ENCODE results near the gene PSMD1. TPM values are rescaled to one million over a fixed set of nuclear protein-coding genes. Genes with fewer than 3 reads are reported as not detected.
A peak's percentile ranks its signal among the peaks of the same experiment; 100 is the strongest.

PSMD1 gene
- total and polyA plus RNA-seq, 2 experiments from 2014 or later: 148 to 177 TPM

DNA sequence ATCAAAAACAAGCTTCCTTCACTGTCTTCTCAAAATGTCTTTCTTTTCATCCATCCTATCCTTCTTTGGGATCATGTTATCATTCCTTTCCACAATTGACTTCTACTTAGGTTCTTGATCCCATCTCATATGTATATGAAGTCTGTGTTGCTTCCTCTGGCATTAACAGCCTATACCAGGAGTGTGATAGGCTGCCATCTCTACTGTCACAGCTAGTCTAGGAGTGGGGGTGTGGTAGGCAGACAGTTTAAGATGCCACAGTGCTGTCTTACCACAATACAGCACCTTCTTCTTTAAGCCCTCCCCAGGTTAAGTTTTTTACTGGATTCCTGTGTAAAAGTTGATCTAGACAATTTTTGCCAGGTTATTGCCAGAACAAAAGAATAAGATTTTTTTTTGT is 71.9 kb downstream of the PSMD1 start:
- H3K27ac Mint-ChIP-seq: no peak overlapping the region

DNA sequence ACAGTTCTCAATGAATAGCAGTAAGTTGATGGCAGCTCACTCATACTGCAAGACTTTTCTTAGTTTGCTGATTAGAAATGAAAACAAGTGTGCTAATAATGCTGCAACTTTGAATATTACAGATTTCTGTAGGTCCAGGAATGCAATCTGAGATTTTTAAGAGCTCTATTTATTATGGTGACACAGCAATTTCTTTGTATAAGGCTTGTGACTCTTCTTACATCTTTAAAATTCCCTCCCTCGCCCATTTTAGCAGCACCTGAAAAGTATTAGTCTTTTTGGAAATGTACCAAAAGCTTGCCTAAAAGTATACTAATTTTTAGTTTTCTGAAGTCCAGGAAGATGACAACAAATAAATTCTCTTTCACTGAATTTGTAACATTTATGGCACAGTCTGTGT is 72.5 kb downstream of the PSMD1 start:
- Histone ChIP-seq H3K27me3 (ENCODE audit: insufficient read depth) (no peaks in the 10 kb centered on the region), H3K36me3 (ENCODE audit: insufficient read depth) (no peaks in the 10 kb centered on the region), H2AFZ (no peak overlapping the region), H3K4me1 (ENCODE audit: insufficient read depth) (peaks cover 47% of the 10 kb centered on the region), H3K4me2 (no peak overlapping the region), H3F3A (replicated peaks; ENCODE audit: low read depth) (no peaks in the 10 kb centered on the region), H3K4me3 (no peak overlapping the region), H3K9me2 (ENCODE audit: insufficient read depth) (no peaks in the 10 kb centered on the region), H3K79me2 (replicated peaks; ENCODE audit: insufficient read depth) (peaks cover 35% of the 10 kb centered on the region), H3K27ac (ENCODE audit: low read depth) (no peak overlapping the region), H4K20me1 (replicated peaks; ENCODE audit: insufficient read depth) (no peaks in the 10 kb centered on the region; the same call in 1 of the 2 replicates)
- Mint-ChIP-seq H3K4me3 (no peak overlapping the region), H3K9me3 (no peaks in the 10 kb centered on the region), H3K27ac (0 out of 2 replicates have a peak overlapping the region, but pooled peaks have one; percentile 58), H3K36me3 (ENCODE audit: low read depth) (no peaks in the 10 kb centered on the region), H3K4me1 (peaks cover 32% of the 10 kb centered on the region), H3K27me3 (ENCODE audit: insufficient read depth, low read depth, poor library complexity) (no peaks in the 10 kb centered on the region)
- no peak for DNase-seq (ENCODE audit: low spot score)
- no peak for ATAC-seq
- TF ChIP-seq, protein P1, sequence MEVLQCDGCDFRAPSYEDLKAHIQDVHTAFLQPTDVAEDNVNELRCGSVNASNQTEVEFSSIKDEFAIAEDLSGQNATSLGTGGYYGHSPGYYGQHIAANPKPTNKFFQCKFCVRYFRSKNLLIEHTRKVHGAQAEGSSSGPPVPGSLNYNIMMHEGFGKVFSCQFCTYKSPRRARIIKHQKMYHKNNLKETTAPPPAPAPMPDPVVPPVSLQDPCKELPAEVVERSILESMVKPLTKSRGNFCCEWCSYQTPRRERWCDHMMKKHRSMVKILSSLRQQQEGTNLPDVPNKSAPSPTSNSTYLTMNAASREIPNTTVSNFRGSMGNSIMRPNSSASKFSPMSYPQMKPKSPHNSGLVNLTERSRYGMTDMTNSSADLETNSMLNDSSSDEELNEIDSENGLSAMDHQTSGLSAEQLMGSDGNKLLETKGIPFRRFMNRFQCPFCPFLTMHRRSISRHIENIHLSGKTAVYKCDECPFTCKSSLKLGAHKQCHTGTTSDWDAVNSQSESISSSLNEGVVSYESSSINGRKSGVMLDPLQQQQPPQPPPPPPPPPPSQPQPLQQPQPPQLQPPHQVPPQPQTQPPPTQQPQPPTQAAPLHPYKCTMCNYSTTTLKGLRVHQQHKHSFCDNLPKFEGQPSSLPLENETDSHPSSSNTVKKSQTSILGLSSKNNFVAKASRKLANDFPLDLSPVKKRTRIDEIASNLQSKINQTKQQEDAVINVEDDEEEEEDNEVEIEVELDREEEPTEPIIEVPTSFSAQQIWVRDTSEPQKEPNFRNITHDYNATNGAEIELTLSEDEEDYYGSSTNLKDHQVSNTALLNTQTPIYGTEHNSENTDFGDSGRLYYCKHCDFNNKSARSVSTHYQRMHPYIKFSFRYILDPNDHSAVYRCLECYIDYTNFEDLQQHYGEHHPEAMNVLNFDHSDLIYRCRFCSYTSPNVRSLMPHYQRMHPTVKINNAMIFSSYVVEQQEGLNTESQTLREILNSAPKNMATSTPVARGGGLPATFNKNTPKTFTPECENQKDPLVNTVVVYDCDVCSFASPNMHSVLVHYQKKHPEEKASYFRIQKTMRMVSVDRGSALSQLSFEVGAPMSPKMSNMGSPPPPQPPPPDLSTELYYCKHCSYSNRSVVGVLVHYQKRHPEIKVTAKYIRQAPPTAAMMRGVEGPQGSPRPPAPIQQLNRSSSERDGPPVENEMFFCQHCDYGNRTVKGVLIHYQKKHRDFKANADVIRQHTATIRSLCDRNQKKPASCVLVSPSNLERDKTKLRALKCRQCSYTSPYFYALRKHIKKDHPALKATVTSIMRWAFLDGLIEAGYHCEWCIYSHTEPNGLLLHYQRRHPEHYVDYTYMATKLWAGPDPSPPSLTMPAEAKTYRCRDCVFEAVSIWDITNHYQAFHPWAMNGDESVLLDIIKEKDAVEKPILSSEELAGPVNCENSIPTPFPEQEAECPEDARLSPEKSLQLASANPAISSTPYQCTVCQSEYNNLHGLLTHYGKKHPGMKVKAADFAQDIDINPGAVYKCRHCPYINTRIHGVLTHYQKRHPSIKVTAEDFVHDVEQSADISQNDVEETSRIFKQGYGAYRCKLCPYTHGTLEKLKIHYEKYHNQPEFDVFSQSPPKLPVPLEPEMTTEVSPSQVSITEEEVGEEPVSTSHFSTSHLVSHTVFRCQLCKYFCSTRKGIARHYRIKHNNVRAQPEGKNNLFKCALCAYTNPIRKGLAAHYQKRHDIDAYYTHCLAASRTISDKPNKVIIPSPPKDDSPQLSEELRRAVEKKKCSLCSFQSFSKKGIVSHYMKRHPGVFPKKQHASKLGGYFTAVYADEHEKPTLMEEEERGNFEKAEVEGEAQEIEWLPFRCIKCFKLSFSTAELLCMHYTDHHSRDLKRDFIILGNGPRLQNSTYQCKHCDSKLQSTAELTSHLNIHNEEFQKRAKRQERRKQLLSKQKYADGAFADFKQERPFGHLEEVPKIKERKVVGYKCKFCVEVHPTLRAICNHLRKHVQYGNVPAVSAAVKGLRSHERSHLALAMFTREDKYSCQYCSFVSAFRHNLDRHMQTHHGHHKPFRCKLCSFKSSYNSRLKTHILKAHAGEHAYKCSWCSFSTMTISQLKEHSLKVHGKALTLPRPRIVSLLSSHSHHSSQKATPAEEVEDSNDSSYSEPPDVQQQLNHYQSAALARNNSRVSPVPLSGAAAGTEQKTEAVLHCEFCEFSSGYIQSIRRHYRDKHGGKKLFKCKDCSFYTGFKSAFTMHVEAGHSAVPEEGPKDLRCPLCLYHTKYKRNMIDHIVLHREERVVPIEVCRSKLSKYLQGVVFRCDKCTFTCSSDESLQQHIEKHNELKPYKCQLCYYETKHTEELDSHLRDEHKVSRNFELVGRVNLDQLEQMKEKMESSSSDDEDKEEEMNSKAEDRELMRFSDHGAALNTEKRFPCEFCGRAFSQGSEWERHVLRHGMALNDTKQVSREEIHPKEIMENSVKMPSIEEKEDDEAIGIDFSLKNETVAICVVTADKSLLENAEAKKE (CRISPR knock-in tag; IDR thresholded peaks at IDR 0.05): no peak
- TF ChIP-seq EZH2 (IDR thresholded peaks at IDR 0.05; ENCODE audit: low read depth, unreplicated experiment): no peak
- no peak for TF ChIP-seq NANOG (IDR thresholded peaks at IDR 0.05; ENCODE audit: borderline replicate concordance)
- no peak for TF ChIP-seq POLR2AphosphoS5 (IDR thresholded peaks at IDR 0.05; ENCODE audit: low read depth)
- TF ChIP-seq, protein P2, sequence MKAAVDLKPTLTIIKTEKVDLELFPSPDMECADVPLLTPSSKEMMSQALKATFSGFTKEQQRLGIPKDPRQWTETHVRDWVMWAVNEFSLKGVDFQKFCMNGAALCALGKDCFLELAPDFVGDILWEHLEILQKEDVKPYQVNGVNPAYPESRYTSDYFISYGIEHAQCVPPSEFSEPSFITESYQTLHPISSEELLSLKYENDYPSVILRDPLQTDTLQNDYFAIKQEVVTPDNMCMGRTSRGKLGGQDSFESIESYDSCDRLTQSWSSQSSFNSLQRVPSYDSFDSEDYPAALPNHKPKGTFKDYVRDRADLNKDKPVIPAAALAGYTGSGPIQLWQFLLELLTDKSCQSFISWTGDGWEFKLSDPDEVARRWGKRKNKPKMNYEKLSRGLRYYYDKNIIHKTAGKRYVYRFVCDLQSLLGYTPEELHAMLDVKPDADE (IDR thresholded peaks at IDR 0.05): no peak
- TF ChIP-seq, protein P3, sequence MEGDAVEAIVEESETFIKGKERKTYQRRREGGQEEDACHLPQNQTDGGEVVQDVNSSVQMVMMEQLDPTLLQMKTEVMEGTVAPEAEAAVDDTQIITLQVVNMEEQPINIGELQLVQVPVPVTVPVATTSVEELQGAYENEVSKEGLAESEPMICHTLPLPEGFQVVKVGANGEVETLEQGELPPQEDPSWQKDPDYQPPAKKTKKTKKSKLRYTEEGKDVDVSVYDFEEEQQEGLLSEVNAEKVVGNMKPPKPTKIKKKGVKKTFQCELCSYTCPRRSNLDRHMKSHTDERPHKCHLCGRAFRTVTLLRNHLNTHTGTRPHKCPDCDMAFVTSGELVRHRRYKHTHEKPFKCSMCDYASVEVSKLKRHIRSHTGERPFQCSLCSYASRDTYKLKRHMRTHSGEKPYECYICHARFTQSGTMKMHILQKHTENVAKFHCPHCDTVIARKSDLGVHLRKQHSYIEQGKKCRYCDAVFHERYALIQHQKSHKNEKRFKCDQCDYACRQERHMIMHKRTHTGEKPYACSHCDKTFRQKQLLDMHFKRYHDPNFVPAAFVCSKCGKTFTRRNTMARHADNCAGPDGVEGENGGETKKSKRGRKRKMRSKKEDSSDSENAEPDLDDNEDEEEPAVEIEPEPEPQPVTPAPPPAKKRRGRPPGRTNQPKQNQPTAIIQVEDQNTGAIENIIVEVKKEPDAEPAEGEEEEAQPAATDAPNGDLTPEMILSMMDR (conservative IDR thresholded peaks at IDR 0.05; ENCODE audit: low read depth in 2 of 2): no peak
- no peak for TF ChIP-seq CREB1 (CRISPR knock-in tag; IDR thresholded peaks at IDR 0.05; ENCODE audit: low read depth)
- no peak for TF ChIP-seq ZNF331 (CRISPR knock-in tag; IDR thresholded peaks at IDR 0.05; ENCODE audit: low read depth)
- TF ChIP-seq EZH2phosphoT487 (IDR thresholded peaks at IDR 0.05; ENCODE audit: unreplicated experiment): no peak
- TF ChIP-seq JUNB (IDR thresholded peaks at IDR 0.05; ENCODE audit: unreplicated experiment): no peak

More for the DNA sequence above, 71.9 kb downstream of the PSMD1 start:
- H3K36me3 Mint-ChIP-seq (ENCODE audit: low read depth): no peaks in the 10 kb centered on the region
- H3K27me3 Mint-ChIP-seq (ENCODE audit: insufficient read depth, low read depth, poor library complexity): no peaks in the 10 kb centered on the region
- no peaks in the 10 kb centered on the region for H3K9me3 Mint-ChIP-seq
- DNase-seq (ENCODE audit: low spot score): peak; percentile 32
- H2AFZ ChIP-seq: no peak overlapping the region
- H3K79me2 ChIP-seq (replicated peaks; ENCODE audit: insufficient read depth): peaks cover 28% of the 10 kb centered on the region
- TF ChIP-seq EZH2 (IDR thresholded peaks at IDR 0.05; ENCODE audit: low read depth, unreplicated experiment): no peak
- no peak for TF ChIP-seq NANOG (IDR thresholded peaks at IDR 0.05; ENCODE audit: borderline replicate concordance)
- no peak for TF ChIP-seq JUNB (IDR thresholded peaks at IDR 0.05; ENCODE audit: unreplicated experiment)
- H3K27me3 ChIP-seq (ENCODE audit: insufficient read depth): no peaks in the 10 kb centered on the region
- H3K9me2 ChIP-seq (ENCODE audit: insufficient read depth): no peaks in the 10 kb centered on the region
- H3K4me1 Mint-ChIP-seq: peaks cover 33% of the 10 kb centered on the region
- peaks cover 47% of the 10 kb centered on the region for H3K4me1 ChIP-seq (ENCODE audit: insufficient read depth)
- H3K4me2 ChIP-seq: 0 out of 2 replicates have a peak overlapping the region, but pooled peaks have one; percentile 1
- ATAC-seq: peak; percentile 74
- no peak overlapping the region for H3K4me3 Mint-ChIP-seq
- no peaks in the 10 kb centered on the region; the same call in 1 of the 2 replicates for H4K20me1 ChIP-seq (replicated peaks; ENCODE audit: insufficient read depth)
- no peak overlapping the region for H3K4me3 ChIP-seq
- no peak overlapping the region for H3K27ac ChIP-seq (ENCODE audit: low read depth)
- H3F3A ChIP-seq (replicated peaks; ENCODE audit: low read depth): no peaks in the 10 kb centered on the region
- H3K36me3 ChIP-seq (ENCODE audit: insufficient read depth): no peaks in the 10 kb centered on the region

Data from GM23338 (cell line).